GM21515 (cell line): ENCODE data around the gene CELF2.
"Not testable (repeated sequence)": the region's sequence is repeated elsewhere in the genome, so short reads cannot be mapped to it uniquely, and the experiment has no call there.

Source experiments
- ATAC-seq: cut with Tn5 transposase; IDR thresholded peaks from one replicate; pipeline ENCODE4 v1.9.1; 2021; ENCODE audit not compliant: unreplicated experiment

The CELF2 gene

GRCh38 chr10:11366889-11367288 is 349.2 kb downstream of the CELF2 start:
- not testable (repeated sequence) for ATAC-seq

DNA sequence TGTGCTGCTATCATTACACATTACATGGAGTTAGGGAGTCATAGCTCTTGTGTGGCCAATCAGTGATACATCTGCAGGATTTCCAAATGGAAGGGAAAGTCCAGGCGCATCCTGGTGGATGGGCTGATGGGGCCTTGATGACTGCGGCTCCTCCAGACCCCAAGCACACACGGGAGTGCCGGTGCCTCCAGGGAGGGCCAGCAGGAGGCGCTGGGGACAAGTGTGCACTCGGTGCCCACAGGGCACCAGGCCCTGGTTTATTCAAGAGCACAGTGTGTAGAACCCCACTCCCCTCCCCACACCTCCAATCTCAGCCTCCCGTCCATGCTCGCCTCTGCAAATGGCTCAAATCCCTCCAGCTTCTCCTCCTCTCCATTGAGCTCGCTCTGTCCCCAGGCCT is 349.8 kb downstream of the CELF2 start:
- no peak for ATAC-seq

DNA sequence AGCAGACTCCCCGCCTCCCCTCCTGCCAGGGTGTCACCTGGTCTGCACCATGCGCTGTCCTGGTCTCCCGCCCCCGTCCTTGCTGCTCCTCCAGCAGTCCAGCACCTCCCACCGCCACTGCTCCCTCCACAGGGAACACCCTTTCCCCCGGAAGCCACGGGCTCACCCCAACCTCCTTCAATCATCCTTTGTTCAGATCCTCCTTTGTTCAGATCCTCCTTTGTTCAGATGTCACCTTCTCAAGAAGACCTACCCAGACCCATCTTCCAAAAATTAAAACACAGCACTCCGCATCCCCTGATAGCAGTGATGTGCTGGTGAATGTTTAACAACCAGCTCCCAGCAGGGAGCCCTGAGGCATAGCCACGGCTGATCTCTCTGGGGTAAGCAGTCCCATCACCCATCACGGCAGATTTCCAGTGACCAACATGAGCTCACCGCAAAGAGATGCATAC is 356.1 kb downstream of the CELF2 start:
- ATAC-seq = no peak

GRCh38 chr10:11377267-11377666 is 359.6 kb downstream of the CELF2 start:
- ATAC-seq = no peak

DNA sequence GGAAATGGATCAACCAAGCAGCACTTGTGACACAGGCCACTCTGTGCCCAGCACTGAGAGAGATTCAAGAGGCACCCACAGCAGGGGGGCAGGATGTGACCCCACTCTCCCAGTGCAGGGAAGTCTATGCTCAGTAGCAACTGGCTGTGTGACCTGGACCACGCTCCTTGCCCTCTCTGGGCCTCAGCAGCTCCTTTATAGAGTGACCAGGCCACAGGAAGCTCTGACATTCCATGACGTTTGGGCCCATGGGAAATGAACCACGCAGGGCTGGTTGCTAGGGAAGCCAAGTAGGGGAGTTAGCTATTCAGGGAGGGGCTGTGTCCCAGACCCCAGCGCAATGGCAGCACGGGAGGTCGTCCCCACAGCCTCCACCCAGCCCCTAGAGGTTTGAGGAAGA is 361.2 kb downstream of the CELF2 start:
- ATAC-seq = no peak

GRCh38 chr10:11379771-11380170 is 362.1 kb downstream of the CELF2 start:
- no peak for ATAC-seq

DNA sequence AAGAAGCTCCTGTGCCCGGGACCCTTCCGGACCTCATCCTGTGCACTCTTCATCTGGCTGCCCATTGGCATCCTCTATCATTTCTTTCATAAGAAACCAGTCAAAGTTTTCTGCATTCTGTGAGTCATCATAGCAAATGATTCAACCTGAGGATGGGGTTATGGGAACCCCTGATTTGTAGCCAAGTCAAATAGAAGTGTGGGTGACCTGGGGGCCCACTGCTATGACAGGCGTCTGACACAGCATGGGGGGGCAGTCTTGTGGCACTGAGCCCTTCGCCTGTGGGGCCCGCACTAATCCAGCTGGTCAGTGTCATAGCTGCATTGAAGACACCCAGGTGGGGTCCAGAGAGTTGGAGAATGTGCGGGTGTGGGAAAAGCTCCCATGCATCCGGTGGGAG is 363.4 kb downstream of the CELF2 start:
- no peak for ATAC-seq

DNA sequence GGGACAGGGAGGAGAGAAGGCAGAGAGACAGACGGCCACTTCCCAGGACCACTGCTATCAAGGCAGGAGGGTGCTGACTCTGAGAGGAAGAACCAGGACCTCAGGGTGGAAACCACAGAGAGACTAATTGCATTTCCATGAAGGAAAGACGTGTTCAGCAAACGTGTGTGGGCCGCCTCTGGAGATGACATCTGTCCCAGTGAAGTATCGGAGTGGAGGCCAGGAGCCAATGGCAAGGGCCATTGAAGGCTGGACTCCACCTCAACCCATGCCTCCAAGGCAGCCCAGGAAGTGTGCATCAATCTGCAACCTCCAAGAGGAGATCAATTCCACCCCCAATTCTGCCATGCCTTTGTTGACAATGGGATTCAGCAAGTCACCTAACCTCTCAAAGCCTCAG is 363.8 kb downstream of the CELF2 start:
- ATAC-seq = no peak

DNA sequence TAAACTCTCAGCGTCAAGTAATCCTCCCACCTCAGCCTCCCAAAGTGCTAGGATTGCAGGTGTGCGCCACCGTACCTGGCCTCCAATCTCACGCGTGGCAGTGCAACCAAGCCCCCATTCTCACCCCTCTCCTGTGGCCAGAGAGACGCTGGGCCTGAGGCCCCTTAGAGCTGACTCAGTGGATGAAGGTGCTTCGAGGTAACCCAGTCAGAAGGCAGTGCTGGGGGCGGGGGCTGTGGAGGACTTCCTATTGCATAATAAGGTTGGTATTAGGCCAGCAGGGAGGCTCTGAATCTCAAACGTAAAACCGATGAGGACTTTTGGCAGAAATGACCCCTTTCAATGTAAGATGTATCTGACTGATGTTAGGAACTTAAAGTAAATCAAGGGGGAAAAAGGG is 364.5 kb downstream of the CELF2 start:
- ATAC-seq = no peak

DNA sequence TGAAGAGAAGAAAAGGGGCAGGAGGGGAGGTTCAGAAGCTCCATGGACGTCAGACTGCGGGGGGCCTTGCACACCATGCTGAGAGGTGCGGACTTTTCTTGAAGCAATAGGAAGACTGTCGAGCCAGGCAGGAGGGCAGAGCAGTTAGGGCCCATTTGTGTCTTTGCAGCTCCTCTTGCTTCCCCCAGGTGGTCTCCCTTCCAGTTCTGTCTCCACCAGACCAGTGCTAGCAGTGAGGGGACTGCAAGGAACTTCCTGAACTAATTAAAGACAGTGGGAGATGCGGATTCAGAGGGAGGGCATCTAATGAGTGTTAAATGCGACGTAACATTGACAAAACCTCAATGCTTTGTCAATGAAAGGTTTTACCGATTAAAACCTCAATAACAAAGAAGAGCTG is 368.4 kb downstream of the CELF2 start:
- no peak for ATAC-seq
